Gastrocnemius medialis (tissue), 4 donors: ENCODE results near the gene PKNOX2. TPM values are rescaled to one million over a fixed set of nuclear protein-coding genes. Genes with fewer than 3 reads are reported as not detected.

Experiments
- ATAC-seq, 2 donors: fragments of 150-250 bp; one replicate each; pipeline ENCODE4 v1.9.1; 2016
- DNase-seq, 2 donors: peaks; one replicate each; pipeline ENCODE4 v3.0.0-alpha.2; 2019
- H3K27ac ChIP-seq, 4 donors: fragments of 200-600 bp; sonication (generic); 1 replicate in 1 of 4; 2 replicates in 3 of 4; pipeline ENCODE4 v1.5.1; 2016 to 2018; ENCODE audit warnings: mild to moderate bottlenecking in 2 of 4, moderate library complexity in 1 of 4
- H3K27me3 ChIP-seq, 3 donors: fragments of 200-600 bp; sonication (generic) in 2 of 3; 1 replicate in 1 of 3; 2 replicates in 2 of 3; pipeline versions ENCODE4 v1.5.1 to v1.6.0; 2016 to 2019; ENCODE audit warnings: mild to moderate bottlenecking in 1 of 3, moderate library complexity in 1 of 3
- H3K36me3 ChIP-seq, 2 donors: fragments of 200-600 bp; sonication (generic) in 1 of 2; one replicate each; pipeline ENCODE4 v1.5.1; 2017 to 2018
- H3K4me1 ChIP-seq, 2 donors: fragments of 200-600 bp; sonication (generic) in 1 of 2; one replicate each; pipeline ENCODE4 v1.5.1; 2016 to 2017; ENCODE audit warnings: mild to moderate bottlenecking in 2 of 2
- H3K4me3 ChIP-seq, 4 donors: fragments of 200-600 bp; sonication (generic) in 3 of 4; 1 replicate in 1 of 4; 2 replicates in 3 of 4; pipeline ENCODE4 v1.5.1; 2016 to 2019; ENCODE audit warnings: mild to moderate bottlenecking in 2 of 4
- H3K9me3 ChIP-seq, 3 donors: fragments of 200-600 bp; sonication (generic) in 2 of 3; 1 replicate in 1 of 3; 2 replicates in 2 of 3; pipeline ENCODE4 v1.5.1; 2016 to 2019
- CTCF ChIP-seq, 5 experiments: fragments of 450-650 bp in 3 of 5; fragments of 200-600 bp in 2 of 5; sonication (generic) in 2 of 5; IDR thresholded peaks in 4 of 5; conservative IDR thresholded peaks in 1 of 5; 1 replicate in 4 of 5; 2 replicates in 1 of 5; pipeline ENCODE4 v1.5.1; 2016 to 2019; ENCODE audit warnings: antibody characterized with exemption in 5 of 5, mild to moderate bottlenecking in 3 of 5, moderate library complexity in 3 of 5
- POLR2A ChIP-seq, 2 donors: fragments of 450-650 bp; IDR thresholded peaks; one replicate each; pipeline ENCODE4 v1.6.1; 2017; ENCODE audit warnings: antibody characterized with exemption in 2 of 2, mild to moderate bottlenecking in 2 of 2, moderate library complexity in 2 of 2
- in situ Hi-C, 4 donors: fragments of 200-750 bp; cut with MboI; loops; one replicate each; pipeline versions ENCODE4 v1.15.0 to v1.8.0; 2017; ENCODE audit warnings: low sequenced_read_pairs in 4 of 4
- intact Hi-C: fragments of 100-400 bp; cut with DNase I; formaldehyde crosslinking; loops from one replicate; pipeline ENCODE4 v1.15.1; 2023; ENCODE audit warnings: low total_unique reads
- total RNA-seq, 4 donors: library from RNA; depleted of rRNA; stranded (reverse); fragments of >200 nt; gene quantifications; one replicate each; pipeline versions ENCODE4 v1.1.0 to v1.2.3, GENCODE V29; 2016

The PKNOX2 gene
- total RNA-seq, 4 donors from 2014 or later, result 3.7 to 11.7 (median 6.0) TPM

GRCh38 chr11:125147280-125147679 lies 17.3 kb upstream of the PKNOX2 start:
- no peaks in the 10 kb centered on the region for H3K27me3 ChIP-seq
- H3K4me1 ChIP-seq, result peaks cover 14 to 17% of the 10 kb centered on the region in 2 donors
- ATAC-seq (peak; percentile 45 to 81), DNase-seq (no peak)
- intact Hi-C loops, result no loop called here
- H3K4me3 ChIP-seq, result no peak overlapping the region
- H3K9me3 ChIP-seq, result no peaks in the 10 kb centered on the region
- H3K27ac ChIP-seq, result no peak overlapping the region
- TF ChIP-seq POLR2A (IDR thresholded peaks at IDR 0.05) (no peak), CTCF (IDR thresholded peaks at IDR 0.05 in 4 of 5, conservative IDR thresholded peaks at IDR 0.05 in 1 of 5) (no peak)
- H3K36me3 ChIP-seq, result no peaks in the 10 kb centered on the region
- in situ Hi-C loops, result loop anchor here in 3 of 4 donors (10.0 to 25.0 kb wide), 2 partner anchors 182 to 185 kb away; partner anchors contain the start of gene CCDC15 (in 1 of the 3)

GRCh38 chr11:125148011-125148410 lies 16.5 kb upstream of the PKNOX2 start:
- no peak for TF ChIP-seq CTCF (IDR thresholded peaks at IDR 0.05 in 4 of 5, conservative IDR thresholded peaks at IDR 0.05 in 1 of 5)
- TF ChIP-seq POLR2A (IDR thresholded peaks at IDR 0.05), result no peak
- ATAC-seq, result peak; percentile 80 to 81
- no peak for DNase-seq
- intact Hi-C loops, result no loop called here
- H3K4me1 ChIP-seq, result peaks cover 14 to 17% of the 10 kb centered on the region in 2 donors
- no peaks in the 10 kb centered on the region for H3K27me3 ChIP-seq
- H3K27ac ChIP-seq, result peak overlapping the region in 2 of 4 donors; percentile 13 to 29
- H3K9me3 ChIP-seq, result no peaks in the 10 kb centered on the region
- no peak overlapping the region for H3K4me3 ChIP-seq
- in situ Hi-C loops, result loop anchor here in 3 of 4 donors (10.0 to 25.0 kb wide), 2 partner anchors 183 to 186 kb away; partner anchors contain the start of gene CCDC15 (in 1 of the 3)
- no peaks in the 10 kb centered on the region for H3K36me3 ChIP-seq

GRCh38 chr11:125148743-125149142 lies 15.8 kb upstream of the PKNOX2 start:
- no peaks in the 10 kb centered on the region for H3K9me3 ChIP-seq
- no peaks in the 10 kb centered on the region for H3K27me3 ChIP-seq
- no peak overlapping the region for H3K4me3 ChIP-seq
- in situ Hi-C loops, result loop anchor here in 3 of 4 donors (10.0 to 25.0 kb wide), 2 partner anchors 184 to 186 kb away; partner anchors contain the start of gene CCDC15 (in 1 of the 3)
- H3K36me3 ChIP-seq, result no peaks in the 10 kb centered on the region
- intact Hi-C loops, result no loop called here
- ATAC-seq (no peak), DNase-seq (no peak)
- H3K27ac ChIP-seq, result peak overlapping the region in 2 of 4 donors; percentile 13 to 29
- TF ChIP-seq POLR2A (IDR thresholded peaks at IDR 0.05), result no peak
- H3K4me1 ChIP-seq, result peaks cover 14 to 17% of the 10 kb centered on the region in 2 donors

- DNase-seq (no peak), ATAC-seq (no peak)
- in situ Hi-C loops, result no loop called here
- Histone ChIP-seq H3K4me1 (no peaks in the 10 kb centered on the region), H3K27ac (no peak overlapping the region), H3K27me3 (no peaks in the 10 kb centered on the region), H3K9me3 (no peaks in the 10 kb centered on the region), H3K4me3 (no peak overlapping the region), H3K36me3 (no peaks in the 10 kb centered on the region)
- TF ChIP-seq CTCF (IDR thresholded peaks at IDR 0.05 in 4 of 5, conservative IDR thresholded peaks at IDR 0.05 in 1 of 5), result no peak
- no peak for TF ChIP-seq POLR2A (IDR thresholded peaks at IDR 0.05)
- intact Hi-C loops, result no loop called here
Measured at GRCh38 chr11:125153837-125154236, 10.7 kb upstream of the PKNOX2 start.

GRCh38 chr11:125154378-125155099 lies 10.0 kb upstream of the PKNOX2 start:
- no peaks in the 10 kb centered on the region for H3K27me3 ChIP-seq
- no peak overlapping the region for H3K4me3 ChIP-seq
- intact Hi-C loops, result no loop called here
- DNase-seq, result no peak
- no peaks in the 10 kb centered on the region for H3K36me3 ChIP-seq
- no peaks in the 10 kb centered on the region for H3K4me1 ChIP-seq
- H3K27ac ChIP-seq, result no peak overlapping the region
- in situ Hi-C loops, result no loop called here
- ATAC-seq, result no peak
- TF ChIP-seq POLR2A (IDR thresholded peaks at IDR 0.05) (no peak), CTCF (IDR thresholded peaks at IDR 0.05 in 4 of 5, conservative IDR thresholded peaks at IDR 0.05 in 1 of 5) (no peak)
- H3K9me3 ChIP-seq, result no peaks in the 10 kb centered on the region
